OCI-LY7 (cell line): ENCODE results near the gene UGT1A9.

Experiments used
- EZH2phosphoT487 ChIP-seq: fragments of 200-600 bp; sonication (generic); IDR thresholded peaks from 2 replicates; pipeline ENCODE4 v1.6.1; 2018; ENCODE audit warnings: low read depth, borderline replicate concordance, mild to moderate bottlenecking, mixed run types, antibody characterized with exemption, low read length, moderate library complexity, mixed read lengths
- TF ChIP-seq, protein P1 (sequence below): fragments of 200-600 bp; sonication (generic); conservative IDR thresholded peaks from 2 replicates; pipeline ENCODE4 v1.5.1; 2014; ENCODE audit warnings: mild to moderate bottlenecking, antibody characterized with exemption, low read length, moderate library complexity, mixed read lengths

GRCh38 chr2:233799087-233799665 lies 127.5 kb downstream of the UGT1A9 start:
- TF ChIP-seq, protein P1, sequence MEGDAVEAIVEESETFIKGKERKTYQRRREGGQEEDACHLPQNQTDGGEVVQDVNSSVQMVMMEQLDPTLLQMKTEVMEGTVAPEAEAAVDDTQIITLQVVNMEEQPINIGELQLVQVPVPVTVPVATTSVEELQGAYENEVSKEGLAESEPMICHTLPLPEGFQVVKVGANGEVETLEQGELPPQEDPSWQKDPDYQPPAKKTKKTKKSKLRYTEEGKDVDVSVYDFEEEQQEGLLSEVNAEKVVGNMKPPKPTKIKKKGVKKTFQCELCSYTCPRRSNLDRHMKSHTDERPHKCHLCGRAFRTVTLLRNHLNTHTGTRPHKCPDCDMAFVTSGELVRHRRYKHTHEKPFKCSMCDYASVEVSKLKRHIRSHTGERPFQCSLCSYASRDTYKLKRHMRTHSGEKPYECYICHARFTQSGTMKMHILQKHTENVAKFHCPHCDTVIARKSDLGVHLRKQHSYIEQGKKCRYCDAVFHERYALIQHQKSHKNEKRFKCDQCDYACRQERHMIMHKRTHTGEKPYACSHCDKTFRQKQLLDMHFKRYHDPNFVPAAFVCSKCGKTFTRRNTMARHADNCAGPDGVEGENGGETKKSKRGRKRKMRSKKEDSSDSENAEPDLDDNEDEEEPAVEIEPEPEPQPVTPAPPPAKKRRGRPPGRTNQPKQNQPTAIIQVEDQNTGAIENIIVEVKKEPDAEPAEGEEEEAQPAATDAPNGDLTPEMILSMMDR: no peak
- TF ChIP-seq EZH2phosphoT487: no peak
